ENCODE results near the gene GPR89A.
"Not testable (repeated sequence)": the region's sequence is repeated elsewhere in the genome, so short reads cannot be mapped to it uniquely, and the experiment has no call there.

Gene GPR89A

DNA sequence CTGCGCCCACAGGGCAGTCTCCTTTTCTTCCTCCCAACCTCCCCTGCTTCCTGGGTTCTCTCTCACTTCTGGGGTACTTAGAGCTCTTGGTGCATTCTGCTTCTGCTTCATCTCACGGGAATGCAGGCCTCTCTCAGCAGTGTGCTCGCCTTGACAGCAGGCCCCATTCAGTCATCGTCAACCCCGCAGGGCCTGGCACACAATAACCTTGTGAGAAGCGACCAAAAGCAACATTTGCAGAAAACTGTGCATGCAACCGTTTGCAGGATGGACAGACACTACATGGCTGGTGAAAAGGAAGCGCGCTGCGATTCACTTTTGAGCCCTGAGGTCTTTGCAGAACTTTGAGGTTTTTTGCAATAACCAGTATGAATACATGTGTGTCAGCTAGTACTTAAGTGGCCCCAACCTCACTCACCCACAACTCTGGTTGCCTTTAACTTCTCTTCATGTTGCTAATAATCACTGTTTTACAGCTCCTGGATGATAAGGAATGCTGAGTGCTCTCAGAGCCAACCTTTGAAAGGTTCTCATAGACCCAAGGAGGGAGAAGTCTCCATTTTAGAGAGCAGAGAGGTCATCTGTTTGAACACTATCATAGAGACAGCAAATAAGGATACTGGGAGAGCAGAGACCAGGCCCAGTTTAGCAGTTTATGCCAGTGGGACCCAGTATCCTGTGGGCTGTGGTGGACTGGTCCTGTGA is 109.0 kb downstream of the GPR89A start:
- TF ChIP-seq, protein P1, sequence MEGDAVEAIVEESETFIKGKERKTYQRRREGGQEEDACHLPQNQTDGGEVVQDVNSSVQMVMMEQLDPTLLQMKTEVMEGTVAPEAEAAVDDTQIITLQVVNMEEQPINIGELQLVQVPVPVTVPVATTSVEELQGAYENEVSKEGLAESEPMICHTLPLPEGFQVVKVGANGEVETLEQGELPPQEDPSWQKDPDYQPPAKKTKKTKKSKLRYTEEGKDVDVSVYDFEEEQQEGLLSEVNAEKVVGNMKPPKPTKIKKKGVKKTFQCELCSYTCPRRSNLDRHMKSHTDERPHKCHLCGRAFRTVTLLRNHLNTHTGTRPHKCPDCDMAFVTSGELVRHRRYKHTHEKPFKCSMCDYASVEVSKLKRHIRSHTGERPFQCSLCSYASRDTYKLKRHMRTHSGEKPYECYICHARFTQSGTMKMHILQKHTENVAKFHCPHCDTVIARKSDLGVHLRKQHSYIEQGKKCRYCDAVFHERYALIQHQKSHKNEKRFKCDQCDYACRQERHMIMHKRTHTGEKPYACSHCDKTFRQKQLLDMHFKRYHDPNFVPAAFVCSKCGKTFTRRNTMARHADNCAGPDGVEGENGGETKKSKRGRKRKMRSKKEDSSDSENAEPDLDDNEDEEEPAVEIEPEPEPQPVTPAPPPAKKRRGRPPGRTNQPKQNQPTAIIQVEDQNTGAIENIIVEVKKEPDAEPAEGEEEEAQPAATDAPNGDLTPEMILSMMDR (IDR thresholded peaks at IDR 0.05), result no peak

DNA sequence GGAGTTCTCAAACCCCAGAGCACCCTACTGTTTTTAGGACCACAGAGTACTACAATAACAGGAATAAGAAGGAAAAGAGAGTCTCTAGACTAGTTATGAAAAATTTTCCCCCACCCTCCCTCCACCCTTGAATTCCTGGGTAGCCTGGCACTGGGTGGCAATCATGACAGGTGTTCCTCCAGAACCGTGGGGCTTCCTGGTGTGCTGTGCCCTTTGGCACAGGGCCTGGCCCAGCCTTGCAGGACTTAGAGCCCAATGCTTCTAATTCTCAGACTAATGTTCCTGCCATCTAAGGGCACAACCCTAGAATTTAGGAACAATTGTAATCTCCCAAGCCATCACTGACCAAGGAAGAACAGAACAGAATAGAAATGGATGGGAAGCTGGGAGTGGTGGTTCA is 110.0 kb downstream of the GPR89A start:
- no peak for DNase-seq
- H3K4me1 Mint-ChIP-seq, result peaks cover 20% of the 10 kb centered on the region
- TF ChIP-seq, protein P1 (IDR thresholded peaks at IDR 0.05), result no peak
- H3K27ac Mint-ChIP-seq, result no peak overlapping the region
- no peaks in the 10 kb centered on the region for H3K9me3 Mint-ChIP-seq
- peaks cover 36% of the 10 kb centered on the region for H3K27me3 Mint-ChIP-seq (ENCODE audit: low read depth, poor library complexity)
- H3K36me3 Mint-ChIP-seq (ENCODE audit: low read depth), result no peaks in the 10 kb centered on the region
- no peak overlapping the region for H3K4me3 Mint-ChIP-seq

More for the DNA sequence above, 109.0 kb downstream of the GPR89A start:
- Mint-ChIP-seq H3K4me1 (peaks cover 22% of the 10 kb centered on the region), H3K27ac (no peak overlapping the region), H3K27me3 (ENCODE audit: low read depth, poor library complexity) (peaks cover 36% of the 10 kb centered on the region), H3K36me3 (ENCODE audit: low read depth) (no peaks in the 10 kb centered on the region), H3K4me3 (no peak overlapping the region), H3K9me3 (no peaks in the 10 kb centered on the region)
- no peak for DNase-seq

DNA sequence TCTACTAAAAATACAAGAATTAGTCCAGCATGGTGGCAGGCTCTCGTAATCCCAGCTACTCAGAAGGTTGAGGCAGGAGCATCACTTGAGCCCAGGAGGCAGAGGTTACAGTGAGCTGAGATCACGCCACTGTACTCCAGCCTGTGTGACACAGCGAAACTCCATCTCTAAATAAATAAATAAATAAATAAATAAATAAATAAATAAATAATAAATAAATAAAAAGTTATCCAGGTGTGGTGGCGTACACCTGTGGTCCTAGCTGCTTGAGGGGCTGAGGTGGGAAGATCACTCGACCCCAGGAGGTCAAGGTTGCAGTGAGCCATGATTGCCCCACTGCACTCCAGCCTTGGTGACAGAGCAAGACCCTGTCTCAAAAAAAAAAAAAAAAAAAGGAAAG is 110.7 kb downstream of the GPR89A start:
- H3K9me3 Mint-ChIP-seq; H3K4me3 Mint-ChIP-seq; H3K36me3 Mint-ChIP-seq (ENCODE audit: low read depth); H3K27ac Mint-ChIP-seq; DNase-seq: not testable (repeated sequence)
- Mint-ChIP-seq H3K27me3 (ENCODE audit: low read depth, poor library complexity) (peaks cover 35% of the 10 kb centered on the region), H3K4me1 (peaks cover 20% of the 10 kb centered on the region)

DNA sequence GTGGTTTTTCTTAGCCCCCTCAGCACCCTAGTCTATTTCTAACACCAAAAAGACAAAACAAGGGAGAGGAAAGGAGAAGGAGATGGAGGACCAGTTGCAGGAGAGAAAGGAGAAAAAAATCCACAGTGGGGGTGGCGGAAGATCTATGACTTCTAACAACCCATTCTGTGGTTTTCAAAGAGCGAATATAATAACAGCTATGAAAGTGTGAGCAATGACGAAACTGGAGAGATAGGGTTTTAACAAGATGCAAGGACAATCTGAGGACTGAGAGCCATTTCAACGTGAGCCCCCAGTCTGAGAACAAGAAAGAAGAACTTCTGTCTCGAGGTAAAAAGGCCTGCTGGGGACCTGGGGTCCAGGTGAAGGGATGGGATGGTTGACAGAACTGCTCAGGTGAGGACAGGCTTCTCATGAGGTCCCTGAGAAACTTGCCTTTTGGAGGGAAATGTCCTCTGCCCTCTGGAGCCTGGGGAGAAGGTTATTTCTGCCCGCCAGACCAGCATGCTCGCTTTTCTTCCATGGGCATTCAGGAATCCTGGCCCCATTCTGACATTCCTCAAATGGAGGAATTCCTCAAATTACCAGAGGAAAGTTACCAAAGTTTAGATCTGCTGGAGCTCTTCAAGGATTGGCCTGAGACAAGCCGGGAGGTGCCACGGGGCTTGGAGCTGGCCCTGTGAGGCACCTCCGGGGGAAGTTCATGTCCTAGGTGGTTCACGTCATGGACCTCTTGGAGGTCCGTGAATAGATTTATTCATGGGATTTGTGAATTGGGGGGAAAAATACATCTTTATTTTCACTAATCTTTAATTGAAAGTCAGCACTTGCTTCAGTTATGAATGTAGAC is 111.7 kb downstream of the GPR89A start, which contains the start of gene CD160:
Gene CD160 (plus strand): TSS at position 270 of the 850 bp plus-strand sequence. CDS start 8,829 bp downstream, outside the sequence.
- Mint-ChIP-seq H3K4me1 (peaks cover 20% of the 10 kb centered on the region), H3K36me3 (ENCODE audit: low read depth) (no peaks in the 10 kb centered on the region), H3K27ac (no peak within 1 kb of the TSS), H3K4me3 (no peak within 1 kb of the TSS), H3K27me3 (ENCODE audit: low read depth, poor library complexity) (peaks cover 33% of the 10 kb centered on the region), H3K9me3 (no peaks in the 10 kb centered on the region)
- TF ChIP-seq, protein P1 (IDR thresholded peaks at IDR 0.05), result no peak
- DNase-seq, result no peak
